ENCODE measurements around the gene LAIR1.
"Not testable (repeated sequence)": the region's sequence is repeated elsewhere in the genome, so short reads cannot be mapped to it uniquely, and the experiment has no call there.

The LAIR1 gene

GRCh38 chr19:54338521-54338920 lies 26.2 kb downstream of the LAIR1 start:
- no peak for DNase-seq

GRCh38 chr19:54337858-54338230 lies 26.9 kb downstream of the LAIR1 start:
- DNase-seq: no peak

- no peak for DNase-seq
These were observed 27.6 kb downstream of the LAIR1 start for GRCh38 chr19:54336893-54337857.

GRCh38 chr19:54335979-54336892 lies 28.5 kb downstream of the LAIR1 start:
- no peak for DNase-seq

GRCh38 chr19:54335164-54335563 lies 29.6 kb downstream of the LAIR1 start:
- no peak for DNase-seq

GRCh38 chr19:54333586-54334298 lies 31.0 kb downstream of the LAIR1 start:
- no peak for DNase-seq

DNA sequence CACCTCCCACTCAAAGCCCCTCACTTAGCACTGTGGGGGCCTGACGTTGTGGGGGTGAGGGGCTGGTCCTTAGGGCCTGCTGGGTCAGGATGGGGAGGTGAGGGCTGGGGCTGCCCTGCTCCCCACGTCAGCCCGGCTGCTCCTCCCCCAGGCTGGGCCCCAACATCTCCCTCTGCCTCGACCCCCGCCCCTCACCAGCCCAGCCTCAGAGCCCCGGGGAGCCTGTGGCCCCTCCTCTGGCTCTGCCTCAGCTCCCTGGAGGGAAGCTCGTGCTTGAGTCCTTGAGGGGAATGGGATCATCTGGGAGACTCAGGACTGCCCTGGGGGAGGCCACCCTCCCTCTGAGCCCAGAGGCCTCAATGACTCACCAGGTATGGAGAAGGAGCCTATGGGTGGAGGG lies 32.6 kb downstream of the LAIR1 start:
- DNase-seq: no peak

DNA sequence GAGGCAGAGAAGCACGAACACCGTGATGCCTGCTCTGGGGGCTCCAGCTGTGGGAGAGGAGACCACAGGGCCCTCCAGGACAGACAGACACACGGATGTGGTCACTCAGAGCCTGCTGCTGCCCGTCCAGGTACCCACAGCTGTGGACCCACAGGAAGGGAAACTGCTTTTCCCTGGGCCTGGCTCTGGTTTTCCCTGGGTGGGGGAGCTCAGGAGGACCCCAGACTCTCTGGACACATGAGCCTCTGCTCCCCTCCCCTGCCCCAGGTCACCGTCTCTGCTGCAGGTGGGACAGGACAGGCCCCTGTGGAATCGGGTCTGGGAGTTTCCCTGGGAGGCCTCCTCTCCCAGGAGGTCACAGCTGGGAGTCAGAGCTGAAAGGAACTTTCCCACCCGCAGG lies 33.1 kb downstream of the LAIR1 start:
- DNase-seq: no peak

GRCh38 chr19:54329476-54330165 lies 35.1 kb downstream of the LAIR1 start:
- no peak for DNase-seq

- not testable (repeated sequence) for DNase-seq
These were observed 36.0 kb downstream of the LAIR1 start for GRCh38 chr19:54328781-54329180.

GRCh38 chr19:54325631-54326030 lies 39.1 kb downstream of the LAIR1 start:
- DNase-seq: no peak

- DNase-seq: peak; percentile 4
These were observed 39.5 kb downstream of the LAIR1 start for GRCh38 chr19:54325194-54325621.

- no peak for DNase-seq
These were observed 40.7 kb downstream of the LAIR1 start for GRCh38 chr19:54324071-54324470.

DNA sequence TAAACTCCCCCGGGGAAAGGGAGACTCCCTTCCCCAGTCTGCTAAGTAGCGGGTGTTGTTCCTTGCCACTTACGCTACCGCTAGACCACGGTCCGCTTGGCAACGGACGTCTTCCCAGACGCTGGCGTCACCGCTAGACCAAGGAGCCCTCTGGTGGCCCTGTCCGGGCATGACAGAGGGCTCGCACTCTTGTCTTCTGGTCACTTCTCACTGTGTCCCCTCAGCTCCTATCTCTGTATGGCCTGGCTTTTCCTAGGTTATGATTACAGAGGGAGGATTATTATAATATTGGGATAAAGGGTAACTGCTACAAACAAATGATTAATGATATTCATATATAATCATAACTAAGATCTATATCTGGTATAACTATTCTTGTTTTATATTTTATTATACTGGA lies 41.8 kb downstream of the LAIR1 start:
- DNase-seq: not testable (repeated sequence)

GRCh38 chr19:54322295-54322694 lies 42.4 kb downstream of the LAIR1 start:
- not testable (repeated sequence) for DNase-seq

- no peak for DNase-seq
These were observed 44.6 kb downstream of the LAIR1 start for GRCh38 chr19:54319892-54320670.

- no peak for DNase-seq
These were observed 45.7 kb downstream of the LAIR1 start for GRCh38 chr19:54319049-54319448.

GRCh38 chr19:54317965-54318240 lies 46.8 kb downstream of the LAIR1 start:
- DNase-seq: no peak

- DNase-seq: no peak
These were observed 47.4 kb downstream of the LAIR1 start for GRCh38 chr19:54317108-54317964.

GRCh38 chr19:54316746-54317107 lies 48.0 kb downstream of the LAIR1 start:
- DNase-seq: no peak

- DNase-seq: no peak
These were observed 48.8 kb downstream of the LAIR1 start for GRCh38 chr19:54315956-54316355.
